GM12878 (cell line): Measurements from ENCODE around the gene SERPINI2.

Experiments used
- ATF2 ChIP-seq: IDR thresholded peaks from 2 replicates; pipeline ENCODE4 v1.6.1; 2012; ENCODE audit warnings: low read length, inconsistent platforms
- CTCF ChIP-seq, 3 experiments: IDR thresholded peaks in 2 of 3; conservative IDR thresholded peaks in 1 of 3; 2 replicates each; pipeline ENCODE4 v1.5.1; 2011; ENCODE audit warnings: low read depth in 3 of 3, low read length in 3 of 3, mild to moderate bottlenecking in 3 of 3, control low read depth in 2 of 3, moderate library complexity in 2 of 3, inconsistent platforms in 1 of 3, mixed read lengths in 1 of 3; ENCODE audit not compliant: control insufficient read depth in 2 of 3, insufficient read depth in 1 of 3; ENCODE audit errors: extremely low read depth in 1 of 3
- EP300 ChIP-seq, 2 experiments: fragments of 150-350 bp in 1 of 2; IDR thresholded peaks; 2 replicates each; pipeline ENCODE4 v1.6.1; 2011 to 2012; ENCODE audit warnings: low read depth in 2 of 2, low read length in 2 of 2, borderline replicate concordance in 1 of 2, improper control_type of control experiment in 1 of 2, inconsistent platforms in 1 of 2; ENCODE audit not compliant: control insufficient read depth in 1 of 2

- TF ChIP-seq CTCF (IDR thresholded peaks at IDR 0.05 in 2 of 3, conservative IDR thresholded peaks at IDR 0.05 in 1 of 3; ENCODE audit: control insufficient read depth in 2 of 3, extremely low read depth in 1 of 3, insufficient read depth in 1 of 3, low read depth in 3 of 3, low read length in 3 of 3) = no peak
- TF ChIP-seq EP300 (IDR thresholded peaks at IDR 0.05; ENCODE audit: borderline replicate concordance in 1 of 2, control insufficient read depth in 1 of 2, low read depth in 2 of 2, low read length in 2 of 2) = no peak
- no peak for TF ChIP-seq ATF2
Measured at GRCh38 chr3:167502401-167502800, 28.6 kb upstream of the SERPINI2 start.
